GM23248 (cell line): Measurements from ENCODE around the gene NUDT2.

Experiments
- EZH2 ChIP-seq: fragments of 200-600 bp; sonication (generic); IDR thresholded peaks from 2 replicates; pipeline ENCODE4 v1.6.1; 2018; ENCODE audit warnings: antibody characterized with exemption, mild to moderate bottlenecking; ENCODE audit not compliant: insufficient read depth, poor library complexity, severe bottlenecking
- EZH2phosphoT487 ChIP-seq: fragments of 200-600 bp; sonication (generic); IDR thresholded peaks from 2 replicates; pipeline ENCODE4 v1.6.1; 2018; ENCODE audit warnings: antibody characterized with exemption, moderate library complexity, mild to moderate bottlenecking, low read depth; ENCODE audit not compliant: insufficient read depth

DNA sequence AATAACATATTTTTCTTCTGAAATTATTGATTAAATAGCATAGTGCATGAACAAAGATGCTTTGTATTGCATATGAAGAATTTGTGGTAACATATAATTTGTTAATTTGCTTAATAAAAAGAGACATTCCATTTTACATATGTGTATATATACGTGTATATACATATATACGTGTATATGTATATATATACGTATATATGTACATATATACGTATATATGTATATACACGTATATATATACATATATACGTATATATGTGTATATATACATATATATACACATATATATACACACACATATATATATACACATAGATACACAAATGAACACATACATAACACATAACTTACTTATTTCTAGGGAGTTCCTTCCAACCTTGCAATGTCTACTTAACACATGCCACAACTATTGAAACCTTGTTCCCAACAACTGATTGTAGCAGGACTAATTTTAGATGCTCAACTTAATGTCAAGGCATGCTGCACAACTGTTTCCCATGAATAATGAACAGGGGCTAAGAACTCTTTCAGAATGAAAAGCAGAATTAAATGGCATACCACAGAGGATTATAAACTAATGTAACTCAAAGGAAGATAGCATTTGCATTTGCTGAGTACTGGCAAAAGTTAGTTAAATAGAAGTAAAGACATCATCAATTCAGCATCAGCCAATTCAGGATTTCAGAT lies 17.7 kb upstream of the NUDT2 start:
- no peak for TF ChIP-seq EZH2
- no peak for TF ChIP-seq EZH2phosphoT487
